ENCODE data around the gene SLC15A4.
"Not testable (repeated sequence)": the region's sequence is repeated elsewhere in the genome, so short reads cannot be mapped to it uniquely, and the experiment has no call there.

SLC15A4 gene

DNA sequence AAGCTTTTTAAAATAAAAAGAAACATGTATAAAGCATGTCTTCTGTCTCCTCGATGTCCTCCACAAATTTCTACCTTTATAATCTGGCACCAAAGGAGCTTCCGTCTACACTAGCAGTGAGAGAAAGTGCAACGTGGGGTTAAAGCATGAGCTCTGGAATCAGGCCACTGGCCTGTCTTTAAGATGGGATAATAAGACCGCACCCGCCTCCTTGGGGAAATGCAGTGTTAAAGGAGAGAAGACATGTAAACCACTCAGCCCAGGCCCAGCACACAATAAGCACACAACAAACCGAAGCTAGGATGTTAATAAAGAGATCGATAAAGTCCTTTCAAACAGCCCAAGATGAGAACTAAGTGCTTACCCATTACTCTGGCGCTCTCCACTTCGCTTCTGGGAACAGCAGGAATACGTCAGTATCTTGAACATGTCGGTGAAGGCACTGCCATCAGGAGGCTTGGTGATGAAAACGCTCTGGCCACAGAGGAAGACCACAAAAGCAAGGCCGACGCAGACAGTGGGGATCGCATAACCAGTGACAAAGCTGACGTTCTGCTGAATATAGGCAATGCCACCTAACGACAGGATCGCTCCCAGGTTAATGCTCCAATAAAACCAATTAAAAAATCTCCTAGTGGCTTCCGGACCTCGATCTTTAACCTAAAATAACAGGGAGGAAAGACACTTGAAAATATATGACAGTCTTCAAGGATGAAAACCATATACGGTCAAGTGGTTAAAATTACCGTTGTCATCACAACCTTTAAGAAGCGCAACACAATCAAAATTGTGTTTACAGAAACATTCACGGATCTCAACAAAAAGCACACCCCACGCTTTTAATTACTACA lies 9.1 kb downstream of the SLC15A4 start:
- DNase-seq (ENCODE audit: low read depth), result no peak

DNA sequence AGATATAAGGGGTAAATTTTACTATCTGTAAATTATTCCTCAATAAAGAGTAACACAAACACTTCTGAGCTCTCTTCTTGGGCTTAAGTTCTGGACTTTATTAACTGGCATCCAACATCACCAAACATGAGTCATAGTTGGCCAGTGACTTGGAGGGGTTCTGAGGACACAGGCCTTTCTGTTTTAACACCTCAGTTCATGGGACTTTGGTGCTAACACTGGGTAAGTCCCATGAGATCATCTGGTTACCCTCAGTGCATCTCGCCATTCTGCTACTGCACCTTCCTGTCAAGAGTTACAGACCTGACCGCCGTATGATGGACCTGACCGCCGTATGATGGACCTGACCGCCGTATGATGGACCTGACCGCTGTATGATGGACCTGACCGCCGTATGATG lies 9.9 kb downstream of the SLC15A4 start:
- no peak for DNase-seq (ENCODE audit: low read depth)

DNA sequence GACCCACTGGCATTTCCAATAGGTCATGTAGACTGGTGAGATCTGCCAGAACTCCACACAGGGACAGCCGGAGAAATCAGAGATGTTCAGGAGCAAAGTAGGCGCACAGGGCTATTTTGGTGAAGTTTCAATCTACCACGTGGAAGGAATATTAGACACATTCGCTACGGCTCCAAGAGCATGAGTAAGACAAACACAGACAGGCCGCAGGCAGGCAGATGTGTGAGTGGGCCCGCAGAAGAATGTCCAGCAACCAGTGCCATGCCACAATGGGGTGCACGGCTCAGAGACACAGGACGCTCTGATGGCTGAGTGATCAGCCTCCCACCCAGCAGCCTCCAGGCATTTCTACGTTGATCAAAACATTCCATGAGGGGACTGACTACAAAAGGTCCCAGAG lies 10.4 kb downstream of the SLC15A4 start:
- peak; percentile 54 for DNase-seq (ENCODE audit: low read depth)

DNA sequence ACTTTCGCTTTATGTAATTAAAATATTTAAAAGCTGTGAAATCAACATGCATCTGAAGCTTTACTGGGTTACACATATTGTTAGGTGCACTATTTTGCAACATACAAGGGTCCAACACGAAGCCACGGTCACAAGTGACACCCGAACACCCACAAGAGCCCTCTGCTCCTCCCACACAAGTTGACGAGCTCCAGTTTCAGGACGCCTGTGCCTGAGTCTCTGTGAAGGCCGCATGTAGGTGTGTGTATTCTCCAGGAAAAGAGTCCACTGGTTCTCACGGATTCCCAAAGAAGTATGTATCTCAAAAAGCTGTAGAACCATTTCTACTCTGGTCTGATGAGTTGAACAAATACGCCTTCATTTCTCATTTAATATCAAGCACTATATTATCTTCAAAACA lies 12.0 kb downstream of the SLC15A4 start:
- DNase-seq (ENCODE audit: low read depth), result no peak

DNA sequence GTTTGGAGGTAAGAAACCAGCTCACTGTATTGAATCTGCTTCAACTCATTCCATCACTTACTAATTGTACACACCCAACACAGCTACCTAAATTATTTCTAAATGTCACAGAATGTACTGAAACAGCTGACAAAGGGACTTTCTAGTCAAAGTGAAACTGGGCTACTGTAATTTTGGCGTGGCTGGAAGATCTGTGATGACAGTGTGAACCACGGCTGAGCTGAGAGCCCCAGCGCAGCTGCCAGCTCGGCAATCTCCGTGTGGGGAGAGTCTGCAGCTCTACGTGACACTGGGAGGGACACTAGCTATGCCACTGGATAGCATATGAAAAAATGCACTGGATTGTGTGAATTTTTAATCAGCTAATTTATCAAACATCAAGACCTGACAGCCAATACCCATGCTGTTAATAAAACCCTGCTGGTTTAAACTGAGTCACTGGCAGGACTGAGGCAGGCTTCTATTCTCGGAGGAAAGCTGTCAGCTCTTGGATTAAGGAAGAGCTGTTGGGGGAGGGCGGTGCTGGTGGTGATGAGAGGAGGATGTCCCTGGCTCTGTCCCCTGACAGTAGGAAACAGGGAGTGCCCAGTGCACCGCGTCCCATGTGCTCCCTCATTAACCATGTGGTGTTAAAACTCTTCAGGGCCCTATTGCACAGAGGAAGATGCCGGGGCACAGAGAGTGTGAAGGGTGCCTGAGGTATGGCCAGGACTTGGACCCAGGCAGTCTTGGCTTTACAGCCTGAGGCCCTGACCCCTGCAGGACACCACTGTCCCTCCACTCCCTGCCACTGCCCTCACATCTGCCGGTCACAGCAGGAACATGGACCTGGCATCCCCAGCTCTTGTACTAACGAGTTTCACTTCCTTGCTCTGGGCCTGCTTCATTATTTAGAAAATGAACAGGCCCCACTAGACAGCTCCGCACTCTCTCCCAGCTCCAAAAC lies 13.3 kb downstream of the SLC15A4 start:
- no peak for DNase-seq (ENCODE audit: low read depth)

DNA sequence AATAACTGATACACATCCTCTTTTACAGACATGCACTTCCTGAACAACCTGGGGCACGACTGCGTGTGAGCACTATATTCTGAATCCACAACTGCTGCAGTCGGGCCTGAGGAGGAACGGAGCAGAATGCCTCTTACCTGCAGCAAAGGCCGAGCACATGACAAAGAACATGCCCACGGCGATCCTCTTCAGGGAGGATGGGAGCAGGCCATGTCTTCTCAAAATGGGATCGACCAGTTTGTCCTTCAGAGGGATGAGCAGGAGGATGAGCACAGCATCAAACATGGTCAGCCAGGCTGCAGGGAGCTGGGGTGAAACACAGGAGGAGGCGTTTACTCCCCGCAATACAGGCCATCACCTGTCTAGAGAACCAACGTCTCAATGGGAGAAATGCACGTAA lies 15.1 kb downstream of the SLC15A4 start:
- DNase-seq (ENCODE audit: low read depth), result no peak

DNA sequence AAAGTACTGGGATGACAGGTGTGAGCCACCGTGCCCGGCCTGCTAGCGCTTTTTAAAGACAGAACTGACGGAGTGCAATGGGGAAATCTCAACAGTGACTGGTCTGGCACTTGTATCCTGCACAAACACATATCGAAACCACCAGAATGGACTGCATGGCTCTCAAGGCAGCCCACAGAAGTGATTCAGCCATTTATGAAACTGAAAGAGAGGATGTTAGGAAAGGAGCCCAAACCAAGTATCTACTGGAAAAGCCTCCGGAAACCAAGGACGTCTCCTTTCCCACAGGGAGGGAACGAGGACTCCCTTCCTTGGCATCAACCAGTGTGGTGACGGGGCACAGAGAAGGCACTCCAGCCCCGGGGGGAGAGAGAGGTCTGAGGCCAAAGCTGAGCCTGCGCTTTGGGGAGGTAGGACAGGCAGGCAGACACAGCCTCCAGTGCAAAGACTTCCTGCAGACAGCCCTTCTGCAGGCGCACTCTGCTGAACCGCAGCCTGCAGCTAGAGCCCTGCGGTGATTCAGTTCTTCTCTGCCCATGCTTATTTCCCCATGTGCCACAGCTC lies 16.5 kb downstream of the SLC15A4 start:
- peak; percentile 83 for DNase-seq (ENCODE audit: low read depth)

DNA sequence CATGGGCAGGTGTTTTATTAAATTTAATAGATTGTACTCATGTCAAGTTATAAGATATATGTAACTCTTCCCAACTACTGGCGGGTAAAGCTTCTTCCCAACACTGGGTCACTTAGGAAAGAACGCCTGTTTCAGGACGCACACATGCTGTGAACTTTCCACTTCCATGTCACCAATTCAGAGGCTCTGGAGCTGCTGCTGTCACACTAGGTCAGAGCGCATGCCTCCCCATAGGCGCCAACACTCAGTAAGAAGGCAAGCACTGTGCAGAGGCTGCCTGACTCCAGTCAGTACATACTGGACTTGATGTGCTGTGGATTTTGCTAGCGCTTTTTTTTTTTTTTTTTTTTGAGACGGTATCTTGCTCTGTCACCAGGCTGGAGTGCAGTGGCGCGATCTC lies 17.2 kb downstream of the SLC15A4 start:
- DNase-seq (ENCODE audit: low read depth), result no peak

DNA sequence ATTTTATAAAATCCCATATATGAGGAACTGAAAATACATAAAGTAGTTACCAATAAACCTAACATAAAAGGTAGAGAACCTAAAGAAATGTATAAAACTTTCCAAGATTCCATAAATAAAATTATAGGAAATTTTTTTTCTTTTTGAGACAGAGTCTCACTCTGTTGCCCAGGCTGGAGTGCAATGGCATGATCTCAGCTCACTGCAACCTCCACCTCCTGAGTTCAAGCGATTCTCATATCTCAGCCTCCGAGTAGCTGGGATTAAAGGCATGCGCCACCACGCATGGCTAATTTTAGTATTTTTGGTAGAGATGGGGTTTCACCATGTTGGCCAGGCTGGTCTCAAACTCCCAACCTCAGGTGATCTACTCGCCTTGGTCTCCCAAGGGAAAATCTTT lies 18.4 kb downstream of the SLC15A4 start:
- not testable (repeated sequence) for DNase-seq (ENCODE audit: low read depth)

DNA sequence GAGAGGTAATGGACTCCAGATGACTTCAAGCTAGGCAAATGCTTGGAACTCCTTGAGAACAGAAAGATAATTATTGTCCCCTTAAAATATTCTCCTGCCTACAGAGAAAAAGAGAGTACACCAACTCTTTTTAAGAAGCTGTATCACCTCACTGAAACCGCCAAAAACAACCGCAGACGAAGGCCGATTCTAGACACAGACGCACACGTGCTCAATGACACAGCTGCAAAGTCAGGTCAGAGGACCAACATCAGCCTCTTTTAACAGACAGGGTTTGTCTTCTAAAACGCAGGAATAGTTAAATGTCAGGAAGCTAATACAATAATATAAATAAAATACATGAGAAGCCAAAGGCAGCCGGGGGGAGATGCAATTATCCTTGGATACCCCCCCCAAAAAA lies 19.0 kb downstream of the SLC15A4 start:
- DNase-seq (ENCODE audit: low read depth), result no peak

DNA sequence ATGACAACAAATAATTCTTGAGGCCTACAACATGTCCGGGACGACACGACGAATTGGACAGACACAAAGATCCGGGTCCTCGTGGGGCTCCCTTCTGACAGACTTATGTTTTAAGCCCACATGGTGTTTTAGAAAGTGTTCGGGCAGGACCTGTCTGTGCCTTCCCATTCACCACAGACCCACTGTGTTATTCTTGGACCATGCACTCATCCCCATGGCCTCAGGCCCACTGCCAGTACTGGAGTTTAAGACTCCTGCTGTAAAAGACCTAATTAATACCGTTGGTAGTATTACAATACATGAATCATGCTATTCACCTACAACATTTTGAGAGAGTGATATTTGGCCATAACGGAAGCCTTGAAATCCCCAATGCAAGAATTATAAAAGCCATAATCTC lies 20.0 kb downstream of the SLC15A4 start:
- no peak for DNase-seq (ENCODE audit: low read depth)

DNA sequence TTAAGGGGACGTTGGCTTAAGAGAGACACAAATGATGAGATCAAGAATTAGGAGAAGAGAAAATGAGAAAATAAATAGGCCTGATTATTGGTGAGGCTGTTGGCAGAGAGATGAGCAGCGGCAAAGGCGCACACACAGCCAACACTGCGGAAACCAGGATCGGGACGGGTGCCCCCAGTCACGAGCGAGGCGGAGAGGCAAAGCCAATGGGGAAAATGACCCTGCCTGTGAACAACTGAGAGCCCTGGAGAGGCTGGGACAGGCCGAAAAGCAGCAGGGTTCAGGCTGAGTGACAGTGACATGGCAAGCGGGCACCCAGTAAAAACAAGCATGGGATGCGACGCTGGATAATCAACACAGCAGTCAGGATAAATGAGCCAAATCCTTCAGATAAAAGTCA lies 21.0 kb downstream of the SLC15A4 start:
- no peak for DNase-seq (ENCODE audit: low read depth)

DNA sequence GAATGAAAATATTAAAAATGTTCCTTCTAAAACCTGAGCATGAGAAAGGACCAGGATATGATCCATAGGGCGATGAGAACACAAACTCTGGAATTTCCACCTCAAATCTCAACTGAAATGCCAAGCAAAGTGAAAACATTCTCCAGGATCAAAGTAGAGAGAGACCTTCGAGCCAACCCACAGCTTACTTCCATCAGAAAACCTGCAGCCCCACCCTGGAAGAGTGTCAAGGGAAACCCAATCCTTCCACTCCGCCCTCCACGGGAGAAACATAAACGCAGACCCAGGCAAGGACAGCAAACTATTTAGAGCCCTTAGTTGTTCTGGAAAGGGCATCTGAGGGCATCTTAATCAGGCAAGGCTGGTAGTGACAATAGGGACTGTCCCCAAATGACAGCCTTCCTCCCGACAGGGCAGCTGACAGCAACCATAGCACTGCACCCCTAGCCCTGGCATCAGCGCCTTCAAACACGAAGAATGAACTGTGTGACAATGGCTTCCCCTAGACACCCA lies 21.8 kb downstream of the SLC15A4 start:
- DNase-seq (ENCODE audit: low read depth), result no peak

DNA sequence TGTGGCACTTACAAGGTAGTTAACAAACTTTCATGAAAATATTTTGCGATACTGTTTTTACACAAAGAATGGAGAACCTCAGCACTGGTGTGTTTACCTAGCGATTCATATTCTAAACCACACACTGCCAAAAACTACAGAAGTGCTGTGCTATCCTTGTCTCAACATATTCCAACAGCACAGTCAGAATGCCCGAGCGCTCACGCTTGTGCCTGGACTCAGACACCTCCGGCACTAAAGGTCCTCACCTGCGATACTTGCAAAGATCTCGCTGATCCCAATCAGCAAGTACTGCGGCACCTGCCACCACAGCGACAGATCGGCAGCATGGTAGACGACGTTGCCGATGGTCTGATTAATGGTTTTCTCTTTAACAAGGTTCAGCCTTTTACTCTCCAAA lies 23.2 kb downstream of the SLC15A4 start:
- DNase-seq (ENCODE audit: low read depth), result no peak

DNA sequence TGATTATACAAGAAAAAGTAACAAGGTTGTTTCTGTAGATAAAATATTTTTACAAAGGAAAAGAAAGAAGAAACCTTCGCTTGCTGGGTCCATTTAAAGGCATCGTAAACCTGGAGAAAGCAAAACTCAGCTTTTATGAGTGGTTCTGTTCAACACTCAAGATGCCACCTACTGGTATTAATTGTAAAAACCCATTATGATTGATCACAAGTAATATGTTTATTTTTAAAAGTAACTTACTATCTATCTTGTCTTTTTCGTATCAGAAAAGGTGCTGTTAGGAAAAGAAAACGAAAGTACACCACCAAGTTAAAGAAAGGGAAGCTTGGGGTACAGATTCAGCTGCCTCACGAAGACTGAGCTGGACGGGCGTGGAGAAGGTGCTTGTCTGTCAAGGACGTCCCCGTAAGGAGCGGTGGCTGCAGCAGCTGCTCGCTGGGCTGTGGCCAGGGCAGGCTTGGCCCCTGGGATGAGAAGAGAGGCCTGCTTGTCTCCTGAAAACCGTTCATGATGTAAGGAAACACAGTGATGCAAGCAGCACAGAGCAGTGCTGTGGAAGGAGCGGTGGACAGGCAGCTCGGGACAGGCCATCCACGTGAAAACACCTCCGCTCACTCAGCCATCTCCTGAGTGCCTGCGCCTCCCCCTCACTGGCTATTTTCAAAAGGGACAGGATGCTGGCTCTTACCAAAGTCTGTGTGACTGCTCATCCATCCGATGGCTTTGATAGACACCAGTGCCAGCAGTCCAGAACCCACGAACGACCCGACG lies 25.0 kb downstream of the SLC15A4 start:
- DNase-seq (ENCODE audit: low read depth), result no peak

DNA sequence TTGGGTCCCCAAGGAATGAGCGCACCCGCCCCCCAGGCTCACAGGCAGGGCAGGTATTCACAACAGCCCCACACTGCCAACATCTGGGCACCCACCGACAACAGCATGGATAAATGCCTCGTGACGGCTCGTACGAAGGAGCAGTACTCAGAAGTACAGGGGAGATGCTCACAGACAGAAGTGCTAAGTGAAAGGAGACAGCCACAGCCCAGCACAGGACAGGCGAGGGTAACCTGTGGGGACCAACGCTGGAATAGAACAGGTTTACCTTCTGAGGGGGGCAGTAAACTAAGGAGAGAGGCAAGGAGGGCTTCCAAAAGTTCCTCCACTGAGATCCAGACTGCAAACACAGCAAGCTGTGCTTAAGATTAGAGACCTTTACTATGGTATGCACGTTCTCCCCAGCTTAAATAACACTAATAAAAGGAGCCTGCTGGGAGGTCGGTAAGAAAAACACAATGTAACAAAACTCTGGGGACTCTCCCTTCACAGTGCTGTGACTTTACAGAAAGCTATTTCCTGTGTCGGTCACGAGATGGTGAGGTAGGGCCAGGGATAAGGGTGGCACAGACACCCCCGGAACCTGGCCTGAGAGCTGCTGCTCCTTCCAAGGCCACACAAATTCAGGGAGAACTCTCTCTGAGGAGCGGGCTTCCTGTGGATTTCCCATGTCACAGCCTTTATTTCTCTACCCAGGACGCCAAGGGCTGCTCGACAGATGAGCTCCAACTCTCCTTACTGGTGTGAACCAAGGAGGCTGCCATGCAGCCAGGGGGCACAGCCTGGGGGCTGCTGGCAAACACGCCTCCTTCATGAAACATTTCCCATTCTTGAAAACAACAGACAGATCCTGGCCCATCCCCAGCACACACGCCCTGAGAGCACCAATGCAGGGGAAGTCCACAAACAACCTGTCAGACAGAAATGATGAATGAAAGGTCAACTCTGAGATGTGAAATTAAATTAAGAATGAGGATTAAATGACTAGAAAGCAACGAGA lies 26.3 kb downstream of the SLC15A4 start:
- DNase-seq (ENCODE audit: low read depth), result no peak

DNA sequence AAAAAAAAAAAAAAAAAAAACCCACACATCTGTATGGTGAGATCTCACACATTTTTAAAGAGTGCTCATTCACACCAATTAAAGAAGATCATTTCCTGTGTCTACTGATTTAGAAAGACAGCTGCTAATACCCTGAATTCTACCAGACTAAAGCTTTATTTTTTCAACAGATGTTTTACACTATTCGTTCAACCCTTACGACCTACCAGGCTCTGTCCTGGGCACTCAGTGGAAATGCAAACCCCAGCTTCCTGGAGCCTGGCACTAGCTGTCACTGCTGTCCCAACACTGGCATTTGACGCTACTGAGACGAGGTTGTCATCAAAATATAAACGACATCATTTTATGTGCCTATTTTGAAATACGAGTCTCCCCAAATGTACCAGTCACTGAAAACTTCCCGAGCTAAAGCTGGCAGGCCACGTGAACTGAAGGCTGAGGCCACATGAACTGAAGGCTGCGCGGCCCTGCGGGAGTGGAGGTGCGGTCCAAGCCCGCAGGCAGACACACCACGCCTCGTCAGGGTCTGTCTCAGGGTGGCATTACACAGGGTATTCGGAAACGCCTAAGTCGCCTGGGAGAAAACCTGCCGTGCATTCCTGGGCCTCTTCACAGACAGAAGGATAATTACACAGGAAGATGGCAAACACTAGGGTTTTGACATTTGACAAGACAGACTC lies 27.2 kb downstream of the SLC15A4 start:
- no peak for DNase-seq (ENCODE audit: low read depth)

DNA sequence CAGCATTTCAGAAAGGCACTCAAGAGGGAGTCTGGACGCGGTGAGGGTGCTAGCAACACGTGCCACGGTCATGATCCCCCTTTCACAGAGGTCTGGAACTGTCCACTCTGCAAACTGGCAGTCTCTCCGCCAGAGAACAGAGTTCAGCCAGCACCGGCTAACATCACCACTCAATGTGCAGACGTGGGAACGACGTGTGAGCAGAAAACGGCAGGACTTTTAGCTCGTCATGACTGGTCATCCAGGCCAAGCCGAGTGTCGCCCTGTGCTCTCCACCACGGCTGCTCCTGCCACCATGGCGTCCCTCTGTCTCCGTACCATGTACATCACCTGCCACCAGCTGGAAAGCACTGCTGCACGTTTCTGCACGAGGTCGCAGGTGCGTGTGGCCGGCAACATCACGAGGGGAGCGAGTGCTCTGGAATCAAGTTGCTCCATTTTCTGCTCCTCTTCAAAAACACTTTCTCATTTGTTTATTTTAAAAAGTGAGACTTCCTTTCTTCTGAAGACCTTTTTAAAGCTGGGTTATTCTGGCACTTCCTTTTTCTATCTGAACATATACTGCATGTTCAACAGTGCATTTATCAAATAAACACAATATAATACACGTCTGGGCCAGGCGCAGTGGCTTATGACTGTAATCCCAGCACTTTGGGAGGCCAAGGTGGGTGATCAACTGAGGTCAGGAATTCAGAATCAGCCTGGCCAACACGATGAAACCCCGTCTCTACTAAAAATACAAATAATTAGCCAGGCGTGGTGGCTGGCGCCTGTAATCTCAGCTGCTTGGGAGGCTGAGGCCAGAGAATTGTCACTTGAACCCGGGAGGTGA lies 28.0 kb downstream of the SLC15A4 start:
- DNase-seq (ENCODE audit: low read depth), result no peak

Data from stromal cell of bone marrow (primary cell).